Stimulated activated CD8-positive, alpha-beta memory T cell treated with anti-CD3 and anti-CD28 coated beads, Interleukin-7, amount 100 ng/mL, for 48 hours (primary cell): ENCODE results near the gene ARHGEF26.

Experiments used
- DNase-seq, 2 donors: peaks; one replicate each; pipeline ENCODE4 v3.0.0-alpha.2; 2020; ENCODE audit warnings: low read depth in 1 of 2; ENCODE audit errors: extremely low read depth in 1 of 2

ARHGEF26 gene

DNA sequence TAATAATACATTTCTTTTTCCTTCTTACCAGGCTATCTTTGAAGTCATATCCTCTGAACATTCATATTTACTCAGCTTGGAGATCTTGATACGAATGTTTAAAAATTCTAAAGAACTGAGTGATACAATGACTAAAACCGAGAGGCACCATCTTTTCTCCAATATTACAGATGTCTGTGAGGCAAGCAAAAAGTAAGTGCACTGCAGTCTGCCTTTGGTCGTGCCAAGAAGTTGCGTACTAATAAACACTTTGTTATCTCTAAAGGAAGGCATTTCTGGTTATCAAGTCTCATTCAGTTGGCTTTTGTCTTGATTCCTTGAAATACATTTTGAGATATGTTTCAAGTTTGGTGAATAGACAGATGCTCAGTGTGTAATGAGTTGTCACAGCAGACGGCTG is 31.6 kb downstream of the ARHGEF26 start:
- DNase-seq, result no peak

DNA sequence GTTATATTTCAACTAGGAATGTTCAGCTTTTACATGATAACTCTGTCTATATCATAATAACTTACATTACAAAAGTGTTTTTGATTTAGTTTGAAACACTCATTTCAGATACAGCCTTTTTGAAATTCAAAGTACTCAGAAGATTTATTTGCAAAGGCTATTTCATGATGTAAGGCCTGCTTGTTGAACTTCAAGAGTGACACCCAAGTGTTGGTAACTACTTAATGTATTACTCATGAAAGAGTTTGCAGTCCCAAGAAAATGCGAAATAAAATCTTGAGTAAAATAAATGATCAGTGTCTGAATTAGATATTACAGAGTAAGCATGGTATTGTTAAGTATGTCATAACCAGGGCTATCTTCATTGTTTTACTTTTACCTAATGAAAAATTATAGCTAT is 35.3 kb downstream of the ARHGEF26 start:
- no peak for DNase-seq

DNA sequence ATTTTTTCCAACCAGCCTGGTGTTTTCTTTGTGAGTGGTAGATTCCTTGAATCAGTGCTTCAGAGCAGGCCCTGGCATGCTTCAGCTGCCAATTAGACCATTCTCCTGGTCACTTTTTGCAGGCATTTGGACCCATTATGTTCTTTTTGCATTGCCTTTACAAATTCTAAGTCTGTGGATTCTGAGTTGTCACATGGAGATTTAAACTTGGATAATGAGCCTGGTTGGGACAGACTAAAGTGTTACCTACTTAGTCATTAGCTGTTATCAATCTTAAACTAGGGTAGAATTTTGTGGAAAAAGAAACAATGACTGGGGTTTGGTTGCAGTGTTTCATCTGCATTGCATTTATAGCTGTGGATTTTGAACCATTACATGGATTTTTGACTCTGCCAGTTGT is 40.6 kb downstream of the ARHGEF26 start:
- DNase-seq, result no peak

DNA sequence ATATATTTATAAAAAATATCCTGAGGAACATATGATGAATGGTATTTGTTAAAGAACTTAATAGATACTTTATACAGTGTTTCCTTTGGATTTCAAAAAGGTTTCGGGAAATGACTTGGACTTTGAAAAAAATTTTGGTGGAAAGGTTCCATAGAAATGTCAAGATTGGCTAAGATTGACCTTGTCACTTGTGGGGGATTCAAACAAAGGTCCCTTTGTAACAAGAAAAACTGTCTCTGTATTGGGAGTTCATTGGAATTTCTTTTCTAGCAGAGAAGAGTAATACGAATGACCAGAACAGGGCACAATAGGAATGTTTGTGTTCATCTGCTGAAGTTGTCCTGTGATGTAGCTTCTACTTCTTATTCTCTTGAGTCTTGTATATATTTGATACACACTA is 43.2 kb downstream of the ARHGEF26 start:
- no peak for DNase-seq

DNA sequence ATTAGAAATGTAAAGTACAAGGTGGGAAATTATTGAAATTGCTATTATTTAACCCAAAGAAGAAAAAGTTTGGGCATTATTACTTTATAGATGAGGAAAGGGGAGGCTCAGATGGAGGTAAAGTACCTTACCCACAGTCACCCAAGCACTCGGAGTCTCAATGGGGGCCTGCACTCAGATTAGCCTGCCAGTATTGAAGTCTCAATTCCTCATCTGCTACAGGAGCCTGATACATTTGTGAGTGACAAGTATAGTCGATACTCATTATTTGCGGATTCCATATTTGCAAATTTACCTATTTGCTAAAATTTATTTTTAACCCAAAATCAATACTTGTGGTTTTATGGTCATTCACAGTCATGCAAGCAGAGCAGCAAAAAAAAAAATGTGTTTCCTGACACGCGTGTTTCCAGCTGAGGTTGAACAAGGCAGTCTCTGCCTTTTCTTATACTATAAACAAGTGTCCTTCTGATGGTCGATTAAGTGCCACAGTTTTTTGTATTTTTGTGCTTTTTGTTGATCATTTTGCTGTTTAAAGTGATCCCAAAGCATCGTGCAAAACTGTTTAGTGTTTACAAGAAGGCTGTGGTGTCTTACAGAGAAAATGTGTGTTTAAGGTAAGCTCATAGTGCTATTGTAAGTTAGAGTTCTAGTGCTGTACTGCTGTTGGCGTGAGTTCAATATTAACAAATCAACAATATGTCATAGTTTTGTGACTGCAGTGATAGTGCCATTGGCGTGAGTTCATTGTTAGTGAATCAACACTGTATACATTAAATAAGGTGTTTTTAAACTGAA is 48.0 kb downstream of the ARHGEF26 start:
- DNase-seq, result no peak

DNA sequence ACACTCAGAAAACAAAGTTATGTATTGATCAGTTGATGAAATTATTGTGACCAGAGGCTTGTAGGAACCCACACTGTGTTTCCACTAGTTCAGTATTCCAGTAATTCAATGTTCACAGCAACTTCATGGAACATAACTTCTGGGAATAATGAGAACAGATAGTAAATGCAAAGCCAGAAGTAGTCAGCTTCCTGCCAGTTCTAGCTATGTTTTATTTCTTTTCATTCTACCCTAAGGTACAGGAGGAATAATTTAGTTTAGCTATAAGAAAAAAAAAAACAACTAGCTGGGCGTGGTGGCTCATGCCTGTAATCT is 48.6 kb downstream of the ARHGEF26 start:
- no peak for DNase-seq

DNA sequence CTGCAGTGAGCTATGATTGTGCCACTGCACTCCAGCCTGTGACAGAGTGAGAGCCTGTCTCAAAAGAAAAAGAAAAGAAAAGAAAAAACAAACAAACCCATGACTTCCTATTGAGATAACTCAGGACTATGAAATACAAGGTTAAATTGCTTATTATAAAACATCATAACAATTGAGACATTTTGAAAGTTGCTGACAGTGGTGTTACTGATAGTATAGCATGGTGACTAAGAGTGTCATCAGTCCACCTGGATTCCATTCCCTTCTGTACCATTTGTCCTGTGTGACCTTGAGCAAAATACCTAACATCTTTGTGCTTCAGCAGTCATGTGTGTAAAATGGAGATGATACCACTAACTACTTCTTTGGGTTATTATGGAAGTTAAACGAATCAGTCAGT is 49.1 kb downstream of the ARHGEF26 start:
- no peak for DNase-seq

DNA sequence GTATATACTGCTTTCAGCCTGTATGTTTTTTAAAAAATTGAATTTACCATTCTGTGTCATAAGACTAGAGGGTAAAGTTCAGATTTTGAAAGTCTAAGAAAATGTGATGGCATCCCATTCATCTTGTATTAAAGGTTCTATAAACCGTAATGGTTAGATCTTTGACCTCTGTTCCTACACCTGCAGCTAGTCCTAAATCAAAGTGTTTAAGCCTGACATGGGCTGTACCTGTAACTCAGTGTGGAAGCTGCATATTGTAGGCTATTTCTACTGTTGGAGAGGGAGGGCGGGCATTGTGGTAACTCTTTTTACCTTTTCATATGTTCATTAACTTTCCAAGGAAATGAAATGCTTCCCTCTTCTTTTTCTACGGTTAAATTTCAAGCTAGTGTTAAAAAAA is 53.9 kb downstream of the ARHGEF26 start:
- DNase-seq, result no peak

DNA sequence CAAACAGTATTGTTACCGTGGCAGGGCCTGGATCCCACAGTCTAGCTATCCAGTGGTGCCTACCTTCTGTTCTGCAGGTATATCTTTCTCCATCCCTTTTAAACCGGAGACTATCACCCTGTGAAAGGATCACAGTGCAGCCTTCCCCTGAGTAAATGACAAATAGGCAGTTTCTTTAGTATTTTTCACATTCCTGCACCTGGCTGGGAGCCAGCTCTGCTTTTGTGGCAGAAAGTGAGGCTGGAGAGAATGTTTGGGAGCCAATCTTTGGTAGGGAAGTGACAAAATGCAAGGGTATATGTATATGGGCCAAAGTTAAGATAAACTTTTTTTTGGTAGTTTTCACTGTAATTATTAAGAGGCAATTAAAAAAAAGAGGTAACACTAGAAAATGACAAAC is 54.8 kb downstream of the ARHGEF26 start:
- DNase-seq, result no peak

DNA sequence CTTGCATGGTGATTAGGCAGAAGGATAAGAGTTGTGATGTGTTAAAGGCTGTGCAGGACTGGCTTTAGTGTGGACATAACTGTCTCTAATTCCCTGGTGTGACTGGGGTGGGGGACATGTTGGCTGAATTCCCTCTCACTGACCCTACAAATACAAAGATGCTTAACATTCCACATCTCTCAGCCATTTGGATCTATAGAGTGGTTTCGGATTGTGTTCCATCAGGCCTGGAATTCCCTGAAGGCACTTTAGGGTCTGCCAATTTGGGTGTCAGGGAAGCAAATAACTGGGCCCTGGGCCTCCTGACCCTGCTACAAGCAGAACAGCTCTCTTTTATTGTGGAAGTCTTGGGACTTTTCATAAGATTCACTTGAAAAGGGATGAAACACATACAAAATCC is 56.2 kb downstream of the ARHGEF26 start:
- no peak for DNase-seq

DNA sequence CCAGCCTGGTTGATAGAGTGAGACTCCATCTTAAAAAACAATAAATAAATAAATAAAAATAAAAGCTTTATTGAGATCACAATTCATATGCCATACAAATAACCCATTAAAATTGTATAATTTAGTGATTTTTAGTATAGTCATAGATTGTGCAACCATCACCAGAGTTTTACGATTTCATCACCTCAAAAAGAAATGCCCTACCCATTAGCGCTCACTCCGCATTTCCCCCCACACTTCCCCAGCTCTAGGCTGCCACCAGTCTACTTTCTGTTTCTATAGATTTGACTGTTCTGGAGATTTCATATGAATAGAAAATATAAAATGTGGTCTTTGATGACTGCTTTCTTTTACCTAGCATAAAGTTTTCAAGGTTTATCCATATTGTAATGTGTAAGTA is 57.0 kb downstream of the ARHGEF26 start:
- DNase-seq, result no peak

DNA sequence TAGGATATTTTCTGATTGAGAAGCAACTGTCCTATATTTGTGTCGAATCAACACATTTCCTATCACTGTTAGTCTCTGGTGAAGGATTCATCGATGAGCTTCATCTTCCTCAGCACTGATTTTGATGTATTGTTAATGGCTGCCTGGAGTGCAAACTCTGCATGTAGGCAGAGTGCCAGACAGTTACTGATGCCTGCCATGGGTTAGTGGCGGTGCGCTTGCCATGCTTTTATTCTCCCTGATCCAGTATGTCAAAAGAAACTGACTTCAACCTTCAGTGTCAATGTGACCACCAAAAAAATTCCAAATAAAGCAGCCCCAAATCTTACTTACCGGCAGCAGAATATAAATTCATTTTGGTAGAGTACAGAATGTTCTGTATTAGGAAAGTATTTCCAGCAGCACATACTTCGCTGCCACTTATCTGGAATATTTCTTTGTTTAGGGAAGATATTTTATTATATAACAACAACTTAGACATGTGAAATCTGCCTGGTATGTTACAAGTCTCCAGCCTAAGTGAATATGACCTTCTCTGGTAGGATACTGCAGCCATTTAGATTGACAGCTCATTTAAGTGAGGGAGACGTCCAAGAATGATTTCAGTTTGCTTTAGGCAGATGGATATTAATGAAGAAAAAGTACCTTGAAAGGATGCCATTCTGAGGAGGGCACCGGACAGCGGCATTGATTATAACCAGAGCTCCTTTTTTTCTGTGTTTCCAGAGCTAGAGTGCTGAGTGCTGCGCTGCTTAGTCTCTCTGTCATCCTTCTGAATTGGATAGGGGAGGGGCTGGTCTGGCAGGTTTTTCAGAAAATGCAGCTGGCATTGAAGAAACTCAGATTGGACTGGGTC is 59.9 kb downstream of the ARHGEF26 start:
- DNase-seq, result no peak

DNA sequence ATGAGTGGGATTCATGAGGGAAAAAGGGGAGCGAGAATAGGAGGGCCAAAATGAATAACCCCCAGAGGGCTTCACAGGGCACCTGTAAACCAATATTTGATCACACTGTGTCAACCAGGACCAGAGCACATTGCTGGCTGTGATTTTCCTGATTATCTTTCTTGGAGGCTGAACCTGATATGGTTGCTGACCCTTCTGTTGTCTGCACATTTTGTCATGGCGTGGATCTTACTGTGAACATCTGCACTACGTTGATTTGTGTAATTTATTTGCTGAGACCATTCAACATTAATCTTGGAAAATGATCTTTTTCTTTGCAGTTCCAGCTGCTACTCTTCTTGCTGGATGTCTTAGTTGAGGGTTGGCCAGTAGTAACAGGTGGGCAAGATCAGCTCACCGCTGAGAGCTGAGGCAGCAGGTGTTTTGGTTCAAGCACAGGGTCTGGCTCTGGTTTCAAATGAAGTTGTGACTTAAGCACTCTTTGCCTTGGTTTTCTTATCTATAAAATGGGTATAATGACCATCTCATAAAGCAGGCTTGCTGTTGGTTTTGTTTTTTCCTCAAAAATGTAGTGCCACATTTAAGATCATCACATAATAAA is 61.2 kb downstream of the ARHGEF26 start:
- no peak for DNase-seq

DNA sequence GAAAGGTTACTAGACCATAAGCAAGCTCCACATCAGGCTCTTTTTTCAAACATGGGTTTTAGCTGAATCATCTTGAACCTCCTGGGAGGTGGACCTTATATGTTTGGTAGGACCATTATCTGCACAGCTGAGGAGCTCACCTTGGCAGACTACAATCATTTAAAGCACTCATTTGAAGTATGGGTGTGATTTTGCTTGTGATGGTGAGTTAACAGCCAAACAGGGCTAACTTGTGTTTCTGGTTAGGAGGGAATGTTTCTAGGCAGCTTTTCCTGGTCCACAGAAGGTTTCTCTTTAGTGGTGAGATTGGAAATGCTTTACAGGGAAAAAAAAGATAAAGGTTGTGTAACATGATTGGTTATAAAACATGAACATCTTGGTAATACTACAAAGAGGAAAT is 61.8 kb downstream of the ARHGEF26 start:
- DNase-seq, result no peak

DNA sequence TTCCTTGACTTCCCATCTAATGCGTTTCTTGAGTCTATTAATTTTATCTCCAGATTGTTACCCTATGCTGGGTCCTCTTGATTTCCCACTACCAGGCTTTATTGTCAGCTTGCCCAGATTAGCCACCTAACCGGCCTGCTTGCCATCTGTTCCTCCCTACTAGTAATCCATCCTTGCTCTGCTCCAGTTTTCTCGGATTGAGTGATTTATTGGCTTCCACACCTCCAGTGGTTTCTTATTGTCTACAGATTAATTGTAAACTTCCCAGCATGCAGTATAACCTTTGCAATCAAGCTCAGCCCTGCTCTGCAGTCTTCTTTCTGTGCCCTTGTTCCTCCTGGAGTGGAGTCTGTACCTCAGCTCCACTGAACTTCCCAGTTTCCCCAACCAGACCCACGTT is 63.4 kb downstream of the ARHGEF26 start:
- DNase-seq, result no peak

DNA sequence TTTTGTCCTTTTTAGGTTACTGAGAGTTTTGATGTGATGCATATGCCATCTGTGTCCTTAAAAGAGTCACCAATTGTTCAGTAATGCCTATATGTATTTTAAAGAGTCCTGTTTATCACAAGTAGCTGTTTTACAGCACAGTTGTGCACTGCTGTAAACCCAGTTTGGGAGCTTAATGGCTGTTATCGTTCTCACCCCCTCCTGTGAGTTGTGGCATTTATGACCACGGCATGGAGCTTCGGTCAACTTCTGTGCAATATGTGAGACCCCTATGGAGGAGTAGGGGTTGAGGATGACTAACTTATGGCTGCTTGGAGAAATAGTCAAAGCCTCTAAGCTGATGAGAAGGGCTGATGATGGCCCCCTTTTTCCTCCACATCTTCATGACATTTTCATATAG is 67.2 kb downstream of the ARHGEF26 start:
- DNase-seq, result no peak

DNA sequence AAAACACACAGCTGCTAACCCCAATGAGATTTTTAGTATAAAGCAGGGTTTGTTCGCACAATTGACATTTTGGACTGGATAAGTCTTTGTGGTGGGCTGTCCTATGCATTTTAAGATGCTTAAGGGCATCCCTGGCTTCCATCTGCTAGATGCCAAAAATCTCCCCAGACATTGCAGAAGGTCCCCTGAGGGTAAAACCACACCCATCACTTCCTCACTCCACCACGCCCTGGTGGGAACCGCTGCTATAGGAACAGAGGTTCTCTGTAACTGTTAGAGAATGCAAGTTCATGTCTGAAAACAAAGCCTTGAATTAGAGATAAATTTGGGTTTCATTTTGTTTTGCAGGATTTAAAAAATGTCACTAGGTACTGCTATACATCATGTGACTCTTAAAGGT is 67.7 kb downstream of the ARHGEF26 start:
- no peak for DNase-seq

DNA sequence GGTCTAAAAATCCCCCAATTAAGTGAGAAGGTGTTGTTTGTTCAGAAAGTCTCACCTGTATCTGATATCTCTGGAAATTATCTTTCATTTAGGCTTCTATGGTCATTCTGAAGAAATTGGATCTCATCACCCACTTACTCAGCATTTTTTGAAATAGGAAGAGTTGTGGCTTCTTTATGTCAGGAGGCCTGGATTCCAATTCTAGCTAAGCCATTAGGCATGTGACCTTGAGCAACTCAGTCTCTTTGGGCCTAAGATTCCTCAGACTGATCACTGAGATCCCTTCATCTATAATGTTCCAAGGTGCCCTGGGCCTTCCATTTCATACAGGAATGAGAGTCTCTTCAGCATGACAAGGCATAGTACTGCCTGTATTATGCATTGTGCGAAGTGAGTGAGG is 70.3 kb downstream of the ARHGEF26 start:
- no peak for DNase-seq

DNA sequence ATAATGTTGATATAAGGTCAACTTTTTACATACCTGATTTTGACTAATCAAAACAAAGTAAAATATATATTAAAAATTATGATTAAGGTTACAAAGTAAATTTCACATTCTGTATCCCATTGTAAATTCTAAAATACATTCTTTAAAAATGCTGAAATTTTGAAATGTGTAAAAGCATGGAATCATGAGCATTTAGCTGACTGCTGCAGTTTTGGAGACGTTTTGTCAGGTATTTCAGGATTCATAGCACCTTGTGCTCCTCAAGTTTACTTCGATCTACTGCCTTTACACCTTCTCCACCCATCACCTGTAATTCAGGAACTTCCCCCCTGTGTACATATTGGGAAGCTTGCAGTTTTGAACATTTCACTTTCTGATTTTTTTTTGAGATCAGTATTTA is 71.0 kb downstream of the ARHGEF26 start:
- no peak for DNase-seq

DNA sequence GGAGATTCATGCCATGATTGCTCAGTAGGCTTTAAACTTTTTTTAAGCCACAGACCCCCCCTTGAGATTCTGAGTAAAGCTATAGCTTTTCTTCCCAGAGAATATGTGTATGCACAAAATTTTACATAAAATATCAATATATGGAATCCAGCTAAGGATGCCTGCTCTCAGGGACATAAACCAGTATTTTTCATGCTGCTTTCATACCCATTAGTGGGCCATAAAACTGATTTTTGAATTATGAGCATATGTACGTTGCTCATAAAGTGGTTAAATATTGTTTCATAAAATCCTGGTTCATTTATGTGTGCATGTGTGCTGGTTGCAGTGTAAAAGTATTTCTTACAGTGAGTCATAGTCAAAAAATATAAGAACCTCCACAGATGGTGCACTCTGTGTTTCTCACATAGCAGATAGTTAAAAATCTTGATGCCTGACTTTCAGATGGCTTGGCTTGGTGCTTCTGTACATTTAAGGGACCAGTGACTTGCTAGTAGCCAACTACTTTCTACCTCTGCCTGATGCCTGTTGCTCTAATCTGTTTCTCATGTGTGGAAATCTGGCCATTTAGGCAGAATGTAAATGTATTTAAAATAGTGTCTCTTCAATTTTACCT is 71.9 kb downstream of the ARHGEF26 start:
- no peak for DNase-seq

DNA sequence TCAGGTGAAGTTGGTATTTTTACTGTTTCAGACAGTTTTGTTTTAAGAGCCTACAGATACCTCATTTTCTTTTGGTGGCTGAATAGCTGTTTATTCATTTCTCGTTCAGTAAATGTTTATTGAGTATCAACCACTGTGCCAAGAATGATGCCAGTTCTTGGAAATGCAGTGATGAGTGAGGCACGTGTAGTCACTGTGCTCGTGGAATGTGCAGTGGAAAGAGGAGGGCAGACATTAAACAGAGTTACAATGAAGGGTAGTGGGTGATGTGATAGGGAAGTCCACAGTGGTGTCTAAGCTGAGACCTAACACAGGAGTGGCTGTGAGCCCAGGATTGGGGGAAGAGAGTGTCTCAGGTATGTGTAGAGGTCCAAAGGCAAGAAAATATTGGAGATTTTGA is 73.7 kb downstream of the ARHGEF26 start:
- DNase-seq, result no peak
